NCI-H2227 (cell line): ENCODE data around the gene SRGAP1.
A peak's percentile ranks its signal among the peaks of the same experiment; 100 is the strongest.
"Not testable (repeated sequence)": the region's sequence is repeated elsewhere in the genome, so short reads cannot be mapped to it uniquely, and the experiment has no call there.

Source experiments
- DNase-seq: peaks from one replicate; lab custom pipeline; 2025; ENCODE audit not compliant: unreplicated experiment; lab: John Stamatoyannopoulos, UW

SRGAP1 gene

GRCh38 chr12:63836936-63837335, 7.6 kb upstream of the SRGAP1 start:
- DNase-seq, result no peak

- DNase-seq, result no peak
Measured at GRCh38 chr12:63838411-63838810, 6.1 kb upstream of the SRGAP1 start.

GRCh38 chr12:63841011-63841410, 3.5 kb upstream of the SRGAP1 start:
- no peak for DNase-seq

GRCh38 chr12:63841571-63841970, 2.9 kb upstream of the SRGAP1 start:
- DNase-seq, result no peak

- not testable (repeated sequence) for DNase-seq
Measured at GRCh38 chr12:63842750-63843149, 1.8 kb upstream of the SRGAP1 start.

GRCh38 chr12:63843254-63843720, 1.2 kb upstream of the SRGAP1 start:
- no peak for DNase-seq

GRCh38 chr12:63843721-63844390, 644 bp upstream of the SRGAP1 start:
- peak; percentile 99 for DNase-seq

GRCh38 chr12:63845726-63846125, 1.2 kb downstream of the SRGAP1 start:
- no peak for DNase-seq

GRCh38 chr12:63846238-63846967, 1.9 kb downstream of the SRGAP1 start:
- peak; percentile 22 for DNase-seq

GRCh38 chr12:63848450-63848849, 4.0 kb downstream of the SRGAP1 start:
- no peak for DNase-seq

- DNase-seq, result no peak
Measured at GRCh38 chr12:63849106-63849620, 4.7 kb downstream of the SRGAP1 start.

GRCh38 chr12:63849641-63850040, 5.1 kb downstream of the SRGAP1 start:
- no peak for DNase-seq

- DNase-seq, result no peak
Measured at GRCh38 chr12:63853978-63854377, 9.5 kb downstream of the SRGAP1 start.

GRCh38 chr12:63855299-63855698, 10.8 kb downstream of the SRGAP1 start:
- no peak for DNase-seq

GRCh38 chr12:63857771-63858670, 13.5 kb downstream of the SRGAP1 start:
- no peak for DNase-seq

- DNase-seq, result not testable (repeated sequence)
Measured at GRCh38 chr12:63859880-63860279, 15.4 kb downstream of the SRGAP1 start.

GRCh38 chr12:63862187-63862968, 17.9 kb downstream of the SRGAP1 start:
- DNase-seq, result no peak

- no peak for DNase-seq
Measured at GRCh38 chr12:63862969-63863230, 18.4 kb downstream of the SRGAP1 start.

GRCh38 chr12:63863658-63864453, 19.4 kb downstream of the SRGAP1 start:
- no peak for DNase-seq

- no peak for DNase-seq
Measured at GRCh38 chr12:63864454-63864706, 19.9 kb downstream of the SRGAP1 start.
